Thyroid gland (tissue), 4 donors: ENCODE data around the gene LSM4. TPM values are rescaled to one million over a fixed set of nuclear protein-coding genes. Genes with fewer than 3 reads are reported as not detected.
A peak's percentile ranks its signal among the peaks of the same experiment; 100 is the strongest.

Source experiments
- DNase-seq, 2 donors: peaks; one replicate each; pipeline ENCODE4 v3.0.0-alpha.2; 2019
- H3K27ac ChIP-seq, 3 donors: fragments of 200-600 bp; sonication (generic); 1 replicate in 2 of 3; 2 replicates in 1 of 3; pipeline ENCODE4 v1.5.1; 2016 to 2019; ENCODE audit warnings: mild to moderate bottlenecking in 1 of 3, moderate library complexity in 1 of 3
- H3K27me3 ChIP-seq: fragments of 200-600 bp; sonication (generic); one replicate; pipeline ENCODE4 v1.5.1; 2019
- H3K36me3 ChIP-seq, 2 donors: fragments of 200-600 bp; sonication (generic); one replicate each; pipeline ENCODE4 v1.5.1; 2016 to 2019
- H3K4me1 ChIP-seq, 2 donors: fragments of 200-600 bp; sonication (generic); one replicate each; pipeline ENCODE4 v1.5.1; 2017 to 2019
- H3K4me3 ChIP-seq, 3 donors: fragments of 200-600 bp; sonication (generic); replicated peaks in 1 of 3; 1 replicate in 2 of 3; 2 replicates in 1 of 3; pipeline ENCODE4 v1.5.1; 2016; ENCODE audit warnings: mild to moderate bottlenecking in 1 of 3
- H3K9me3 ChIP-seq: fragments of 200-600 bp; sonication (generic); one replicate; pipeline ENCODE4 v1.5.1; 2017
- CTCF ChIP-seq, 6 experiments: fragments of 200-600 bp in 3 of 6; fragments of 450-650 bp in 3 of 6; sonication (generic) in 3 of 6; IDR thresholded peaks; one replicate each; pipeline ENCODE4 v1.5.1; 2016 to 2019; ENCODE audit warnings: antibody characterized with exemption in 6 of 6, mild to moderate bottlenecking in 2 of 6, inconsistent platforms in 1 of 6, moderate library complexity in 1 of 6
- POLR2A ChIP-seq, 2 donors: fragments of 450-650 bp; IDR thresholded peaks; one replicate each; pipeline ENCODE4 v1.6.1; 2017; ENCODE audit warnings: antibody characterized with exemption in 2 of 2, mild to moderate bottlenecking in 2 of 2, moderate library complexity in 1 of 2
- WGBS, 2 donors: methylation state at CpG; one replicate each; pipeline ENCODE4 v1.1.5; 2017; 5-methylcytosine and 5-hydroxymethylcytosine counted together
- intact Hi-C: fragments of 100-400 bp; cut with DNase I; formaldehyde crosslinking; loops from one replicate; pipeline ENCODE4 v1.15.1; 2023
- total RNA-seq, 4 donors: library from RNA; depleted of rRNA; stranded (reverse); fragments of >200 nt; gene quantifications; one replicate each; pipeline ENCODE4 v1.2.3, GENCODE V29; 2016

LSM4 gene
- total RNA-seq, 4 donors from 2014 or later = 55.2 to 203 (median 140) TPM

- DNase-seq = peak; percentile 84 to 93
- H3K27me3 ChIP-seq = no peaks in the 10 kb centered on the region
- whole genome bisulfite sequencing, 2 donors = 34 to 36% methylated on average over 7 to 12 of the region's 13 CpGs
- no peaks in the 10 kb centered on the region for H3K9me3 ChIP-seq
- peak overlapping the region; percentile 62 to 72 (median 68) for H3K27ac ChIP-seq
- H3K4me3 ChIP-seq = no peak overlapping the region
- peaks cover 6 to 11% of the 10 kb centered on the region in 2 donors for H3K36me3 ChIP-seq
- intact Hi-C loops = no loop called here
- TF ChIP-seq POLR2A (IDR thresholded peaks at IDR 0.05) = no peak
- TF ChIP-seq CTCF (IDR thresholded peaks at IDR 0.05) = peak in 2 of 6 experiments; percentile 7 to 19
- peaks cover 32 to 45% of the 10 kb centered on the region in 2 donors for H3K4me1 ChIP-seq
These were observed 48.0 kb downstream of the LSM4 start for GRCh38 chr19:18274781-18275356.

DNA sequence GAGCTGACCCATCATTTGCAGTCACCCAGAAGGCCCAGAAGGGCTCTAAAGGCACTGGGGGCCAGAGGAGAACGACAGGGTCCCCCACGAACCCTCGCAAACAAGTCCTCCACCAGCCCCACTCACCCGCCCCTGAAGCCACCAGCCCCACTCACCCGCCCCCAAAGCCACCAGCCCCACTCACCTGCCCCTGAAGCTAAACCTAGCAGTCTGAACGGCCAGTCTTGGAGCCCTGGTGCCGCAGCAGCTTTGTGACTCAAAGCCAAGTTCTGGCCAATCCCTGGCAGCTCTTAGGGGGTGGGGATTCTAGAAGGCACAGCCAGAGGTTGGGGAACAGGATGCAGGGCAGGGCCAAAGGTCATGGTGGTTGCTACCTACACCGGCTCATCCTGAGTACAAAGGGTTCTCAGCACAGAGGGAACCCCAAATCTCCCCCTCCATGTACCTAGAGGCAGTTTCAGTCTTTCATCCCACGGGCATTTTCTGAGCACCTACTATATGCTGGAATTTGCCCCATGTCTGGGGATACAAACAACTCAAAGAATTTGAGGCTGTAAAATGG, 48.6 kb downstream of the LSM4 start, which contains the start of gene IQCN:
Gene IQCN (minus strand): TSS at position 234 of the 562 bp plus-strand sequence. CDS start 4,974 bp downstream, outside the sequence.
- intact Hi-C loops = no loop called here
- Histone ChIP-seq H3K4me3 (no peak within 1 kb of the TSS), H3K4me1 (peaks cover 32 to 45% of the 10 kb centered on the region in 2 donors), H3K27ac (peak within 1 kb of the TSS; percentile 62 to 72 (median 68)), H3K27me3 (no peaks in the 10 kb centered on the region), H3K9me3 (no peaks in the 10 kb centered on the region), H3K36me3 (peaks cover 6 to 11% of the 10 kb centered on the region in 2 donors)
- DNase-seq = no peak
- TF ChIP-seq POLR2A (IDR thresholded peaks at IDR 0.05) = no peak
- WGBS, 2 donors = 79 to 85% methylated on average over 7 of the region's 9 CpGs

DNA sequence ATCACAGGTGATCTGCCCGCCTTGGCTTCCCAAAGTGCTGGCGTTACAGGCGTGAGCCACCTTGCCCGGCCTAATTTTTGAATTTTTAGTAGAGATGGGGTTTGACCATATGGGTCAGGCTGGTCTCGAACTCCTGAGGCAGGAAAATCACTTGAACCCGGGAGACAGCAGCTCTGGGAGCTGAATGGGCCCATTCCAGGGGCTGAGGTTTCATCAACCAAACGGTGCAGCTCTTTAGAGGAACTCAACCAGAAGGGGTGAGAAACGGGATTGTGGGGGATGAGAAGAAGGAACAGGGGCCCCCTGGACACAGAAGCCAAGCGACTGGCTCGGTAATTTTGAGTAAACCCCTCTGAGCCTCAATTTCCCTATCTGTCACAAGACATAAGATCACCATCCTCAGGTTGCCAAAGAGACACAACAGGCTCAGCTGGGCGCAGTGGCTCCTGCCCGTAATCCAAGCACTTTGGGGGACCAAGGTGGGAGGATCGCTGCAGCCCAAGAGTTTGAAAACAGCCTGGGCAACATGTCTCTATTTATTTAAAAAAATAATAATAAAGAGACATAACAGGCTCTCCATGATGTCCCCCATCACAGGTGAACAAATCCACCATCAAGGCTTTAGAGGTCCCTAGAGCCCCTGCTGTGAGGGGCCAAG, 49.2 kb downstream of the LSM4 start:
- intact Hi-C loops = no loop called here
- TF ChIP-seq CTCF (IDR thresholded peaks at IDR 0.05) (no peak), POLR2A (IDR thresholded peaks at IDR 0.05) (no peak)
- WGBS, 2 donors = 97 to 98% methylated on average over 13 of the region's 13 CpGs

GRCh38 chr19:18271433-18271841, 51.4 kb downstream of the LSM4 start:
- H3K4me3 ChIP-seq = no peak overlapping the region
- peaks cover 16 to 25% of the 10 kb centered on the region in 2 donors for H3K4me1 ChIP-seq
- 77 to 78% methylated on average over 6 of the region's 6 CpGs for WGBS, 2 donors
- H3K36me3 ChIP-seq = peaks cover 10 to 11% of the 10 kb centered on the region in 2 donors
- TF ChIP-seq POLR2A (IDR thresholded peaks at IDR 0.05) (no peak), CTCF (IDR thresholded peaks at IDR 0.05) (no peak)
- no peaks in the 10 kb centered on the region for H3K9me3 ChIP-seq
- no peaks in the 10 kb centered on the region for H3K27me3 ChIP-seq
- intact Hi-C loops = no loop called here
- no peak overlapping the region for H3K27ac ChIP-seq
- no peak for DNase-seq

More for the DNA sequence above, 49.2 kb downstream of the LSM4 start:
- no peak overlapping the region for H3K4me3 ChIP-seq
- H3K36me3 ChIP-seq = peaks cover 2 to 8% of the 10 kb centered on the region in 2 donors
- H3K27ac ChIP-seq = peak overlapping the region in 2 of 3 donors; percentile 62 to 72
- no peaks in the 10 kb centered on the region for H3K27me3 ChIP-seq
- no peaks in the 10 kb centered on the region for H3K9me3 ChIP-seq
- no peak for DNase-seq
- peaks cover 26 to 42% of the 10 kb centered on the region in 2 donors for H3K4me1 ChIP-seq

- H3K9me3 ChIP-seq = no peaks in the 10 kb centered on the region
- intact Hi-C loops = no loop called here
- H3K4me1 ChIP-seq = peaks cover 13 to 14% of the 10 kb centered on the region in 2 donors
- no peak overlapping the region for H3K4me3 ChIP-seq
- H3K36me3 ChIP-seq = peaks cover 19 to 21% of the 10 kb centered on the region in 2 donors
- TF ChIP-seq CTCF (IDR thresholded peaks at IDR 0.05) (no peak), POLR2A (IDR thresholded peaks at IDR 0.05) (no peak)
- H3K27ac ChIP-seq = no peak overlapping the region
- H3K27me3 ChIP-seq = no peaks in the 10 kb centered on the region
- DNase-seq = no peak
- WGBS, 2 donors = 92 to 94% methylated on average over 9 of the region's 9 CpGs
These were observed 52.5 kb downstream of the LSM4 start for GRCh38 chr19:18270326-18270725.
